GM19455 (cell line): ENCODE results near the gene OR51B4.
"Not testable (repeated sequence)": the region's sequence is repeated elsewhere in the genome, so short reads cannot be mapped to it uniquely, and the experiment has no call there.

Experiments used
- ATAC-seq: cut with Tn5 transposase; IDR thresholded peaks from one replicate; pipeline ENCODE4 v1.9.1; 2021; ENCODE audit not compliant: unreplicated experiment

OR51B4 gene

DNA sequence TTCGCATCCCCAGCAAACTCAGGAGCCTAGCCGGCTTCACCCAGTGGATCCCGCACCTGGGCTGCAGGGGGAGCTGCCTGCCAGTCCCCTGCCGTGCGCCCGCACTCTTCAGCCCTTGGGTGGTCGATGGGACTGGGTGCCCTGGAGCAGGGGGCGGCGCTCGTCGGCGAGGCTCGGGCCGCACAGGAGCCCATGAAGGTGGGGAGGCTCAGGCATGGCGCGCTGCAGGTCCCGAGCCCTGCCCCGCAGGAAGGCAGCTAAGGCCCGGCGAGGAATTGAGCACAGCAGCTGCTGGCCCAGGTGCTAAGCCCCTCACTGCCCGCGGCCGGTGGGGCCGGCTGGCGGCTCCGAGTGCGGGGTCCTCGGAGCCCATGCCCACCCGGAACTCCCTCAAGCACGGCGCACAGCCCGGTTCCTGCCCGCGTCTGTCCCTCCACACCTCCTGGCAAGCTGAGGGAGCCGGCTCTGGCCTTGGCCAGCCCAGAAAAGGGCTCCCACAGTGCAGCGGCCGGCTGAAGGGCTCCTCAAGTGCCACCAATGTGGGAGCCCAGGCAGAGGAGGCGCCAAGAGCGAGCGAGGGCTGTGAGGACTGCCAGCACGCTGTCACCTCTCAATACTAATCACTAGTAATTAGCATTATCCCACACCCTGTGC is 7.3 kb downstream of the OR51B4 start:
- ATAC-seq, result not testable (repeated sequence)

DNA sequence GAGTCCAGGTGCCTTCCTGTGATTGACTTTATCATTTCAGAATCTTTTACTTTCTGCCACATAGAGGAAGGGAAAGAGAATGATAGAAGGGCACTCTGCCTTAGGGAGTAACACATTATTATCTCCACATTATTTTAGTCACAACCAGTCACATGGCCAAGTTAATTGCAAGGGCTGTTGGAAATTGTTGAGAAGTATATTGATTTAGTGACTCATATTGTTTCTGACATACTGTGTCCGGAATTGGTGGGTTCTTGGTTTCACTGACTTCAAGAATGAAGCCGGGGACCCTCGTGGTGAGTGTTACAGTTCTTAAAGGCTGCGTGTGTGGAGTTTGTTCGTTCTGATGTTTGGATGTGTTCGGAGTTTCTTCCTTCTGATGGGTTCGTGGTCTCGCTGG is 8.7 kb downstream of the OR51B4 start:
- ATAC-seq, result no peak

DNA sequence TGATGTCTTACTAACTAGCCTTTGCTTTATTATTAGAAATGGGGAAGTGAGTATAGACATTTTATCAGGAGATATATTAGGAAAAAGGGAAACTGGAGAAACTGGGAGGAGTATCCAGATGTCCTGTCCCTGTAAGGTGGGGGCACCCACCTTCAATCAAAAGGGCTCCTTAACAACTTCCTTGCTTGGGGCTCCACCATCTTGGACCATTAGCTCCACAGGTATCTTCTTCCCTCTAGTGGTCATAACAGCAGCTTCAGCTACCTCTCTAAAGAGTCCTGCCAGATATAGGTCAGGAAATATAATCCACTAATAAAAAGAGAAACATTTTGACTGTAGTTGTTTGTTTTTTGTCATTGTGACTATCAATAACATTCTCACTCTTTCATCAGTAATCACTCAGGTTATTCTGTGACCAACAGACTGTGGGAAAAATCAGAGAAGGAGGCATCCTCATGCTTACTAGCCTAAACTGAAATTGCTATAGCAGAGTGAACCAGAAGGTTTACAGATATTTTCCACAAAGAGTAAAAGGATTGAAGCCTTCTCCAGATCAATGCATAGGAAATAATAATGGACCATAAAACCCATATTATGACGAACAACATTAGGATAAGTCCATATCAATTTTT is 10.4 kb downstream of the OR51B4 start:
- peak; percentile 84 for ATAC-seq

DNA sequence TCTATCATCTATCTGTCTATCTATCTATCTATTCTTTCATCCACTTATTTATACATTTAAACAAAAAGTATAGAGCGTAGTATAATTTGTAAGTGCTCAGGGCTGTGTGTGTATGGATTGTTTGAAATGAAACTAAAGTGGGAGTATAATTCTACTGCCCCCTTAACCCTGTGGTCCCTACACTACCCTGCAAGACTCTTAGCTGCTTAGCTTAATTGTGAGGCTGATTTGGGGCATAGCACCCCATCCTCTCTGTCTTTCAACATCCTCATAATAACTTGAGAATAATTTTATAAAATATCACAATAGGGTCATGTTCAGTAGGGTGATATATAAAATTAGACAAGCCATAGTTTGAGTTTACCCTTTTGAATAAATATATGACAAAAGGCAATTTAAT is 11.6 kb downstream of the OR51B4 start:
- no peak for ATAC-seq

DNA sequence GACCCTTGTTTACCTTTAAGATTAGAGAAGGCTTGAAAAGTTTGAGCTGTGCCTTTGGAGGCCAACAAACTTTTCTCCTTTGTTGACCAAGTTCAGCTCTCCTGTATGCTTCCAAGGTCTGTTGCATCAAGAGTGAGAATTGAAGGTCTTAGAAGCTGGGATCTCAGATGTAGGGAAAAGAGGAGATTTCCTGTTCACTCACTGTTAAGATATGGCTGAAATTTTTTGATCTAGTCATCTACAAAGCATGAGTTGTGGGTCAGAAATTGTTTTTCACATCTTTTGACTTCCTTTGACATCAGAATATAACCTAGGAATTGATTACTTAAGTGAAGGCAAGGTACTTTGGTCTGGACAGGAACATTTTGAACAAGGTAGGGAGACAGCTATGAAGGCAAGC is 12.1 kb downstream of the OR51B4 start:
- no peak for ATAC-seq

DNA sequence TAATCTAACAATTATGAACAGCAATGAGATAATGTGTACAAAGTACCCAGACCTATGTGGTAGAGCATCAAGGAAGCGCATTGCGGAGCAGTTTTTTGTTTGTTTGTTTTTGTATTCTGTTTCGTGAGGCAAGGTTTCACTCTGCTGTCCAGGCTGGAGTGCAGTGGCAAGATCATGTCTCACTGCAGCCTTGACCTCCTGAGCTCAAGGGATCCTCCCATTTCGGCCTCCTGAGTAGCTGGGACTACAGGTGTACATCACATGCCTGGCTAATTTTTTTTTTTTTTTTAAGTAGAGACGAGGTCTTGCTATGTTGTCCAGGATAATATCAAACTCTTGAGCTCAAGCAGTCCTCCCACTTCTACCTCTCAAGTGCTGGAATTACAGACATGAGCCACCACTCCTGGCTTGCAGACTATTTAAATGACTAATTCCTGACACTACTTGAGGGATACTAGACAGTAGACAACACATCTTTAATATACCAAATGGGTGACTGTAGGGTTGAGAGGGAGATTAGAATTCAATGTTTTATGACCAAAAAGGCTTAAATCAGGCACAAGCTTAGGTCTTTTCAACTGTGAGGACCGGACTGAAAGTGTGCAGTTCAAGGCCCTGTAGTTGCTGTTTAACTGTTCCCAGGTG is 12.7 kb downstream of the OR51B4 start:
- no peak for ATAC-seq

DNA sequence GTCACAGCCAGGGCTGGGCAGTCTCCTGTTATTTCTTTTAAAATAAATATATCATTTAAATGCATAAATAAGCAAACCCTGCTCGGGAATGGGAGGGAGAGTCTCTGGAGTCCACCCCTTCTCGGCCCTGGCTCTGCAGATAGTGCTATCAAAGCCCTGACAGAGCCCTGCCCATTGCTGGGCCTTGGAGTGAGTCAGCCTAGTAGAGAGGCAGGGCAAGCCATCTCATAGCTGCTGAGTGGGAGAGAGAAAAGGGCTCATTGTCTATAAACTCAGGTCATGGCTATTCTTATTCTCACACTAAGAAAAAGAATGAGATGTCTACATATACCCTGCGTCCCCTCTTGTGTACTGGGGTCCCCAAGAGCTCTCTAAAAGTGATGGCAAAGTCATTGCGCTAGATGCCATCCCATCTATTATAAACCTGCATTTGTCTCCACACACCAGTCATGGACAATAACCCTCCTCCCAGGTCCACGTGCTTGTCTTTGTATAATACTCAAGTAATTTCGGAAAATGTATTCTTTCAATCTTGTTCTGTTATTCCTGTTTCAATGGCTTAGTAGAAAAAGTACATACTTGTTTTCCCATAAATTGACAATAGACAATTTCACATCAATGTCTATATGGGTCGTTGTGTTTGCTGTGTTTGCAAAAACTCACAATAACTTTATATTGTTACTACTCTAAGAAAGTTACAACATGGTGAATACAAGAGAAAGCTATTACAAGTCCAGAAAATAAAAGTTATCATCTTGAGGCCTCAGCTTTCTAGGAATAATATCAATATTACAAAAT is 13.4 kb downstream of the OR51B4 start:
- ATAC-seq, result no peak

DNA sequence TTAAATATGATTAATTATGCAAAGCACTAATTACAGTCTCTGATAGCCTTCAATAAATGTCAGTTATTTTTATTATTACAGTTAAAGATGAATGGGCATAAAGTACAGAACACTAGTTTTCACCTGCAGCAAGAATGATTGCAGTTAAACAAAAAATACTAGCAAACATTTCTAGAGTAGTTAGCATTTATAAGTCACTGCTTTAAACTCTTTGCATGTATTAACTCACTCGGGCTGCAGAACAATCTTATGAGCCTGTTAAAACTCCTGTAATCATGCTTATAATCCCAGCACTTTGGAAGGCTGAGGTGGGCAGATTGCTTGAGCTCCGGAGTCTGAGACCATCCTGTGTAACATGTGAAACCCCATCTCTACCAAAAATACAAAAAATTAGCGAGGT is 14.8 kb downstream of the OR51B4 start:
- ATAC-seq, result no peak

DNA sequence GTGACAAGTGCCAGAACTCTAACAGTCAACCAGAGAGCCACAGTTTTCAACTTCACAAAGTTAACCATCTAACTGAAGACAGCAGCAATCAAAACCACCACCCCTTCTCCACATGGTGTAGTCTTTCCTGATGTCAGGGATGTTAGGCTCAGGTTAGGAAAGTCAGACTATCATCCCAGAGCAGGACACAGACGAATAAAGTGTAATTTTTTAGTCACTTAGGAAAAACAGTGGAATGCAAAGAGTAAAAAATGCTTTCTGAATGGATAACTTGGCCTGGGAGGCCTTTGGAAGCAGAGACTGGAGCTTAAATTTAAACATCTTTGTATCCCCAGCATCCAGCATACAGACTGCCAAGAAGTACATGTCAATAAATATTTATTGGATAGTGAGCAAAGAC is 15.4 kb downstream of the OR51B4 start:
- no peak for ATAC-seq

DNA sequence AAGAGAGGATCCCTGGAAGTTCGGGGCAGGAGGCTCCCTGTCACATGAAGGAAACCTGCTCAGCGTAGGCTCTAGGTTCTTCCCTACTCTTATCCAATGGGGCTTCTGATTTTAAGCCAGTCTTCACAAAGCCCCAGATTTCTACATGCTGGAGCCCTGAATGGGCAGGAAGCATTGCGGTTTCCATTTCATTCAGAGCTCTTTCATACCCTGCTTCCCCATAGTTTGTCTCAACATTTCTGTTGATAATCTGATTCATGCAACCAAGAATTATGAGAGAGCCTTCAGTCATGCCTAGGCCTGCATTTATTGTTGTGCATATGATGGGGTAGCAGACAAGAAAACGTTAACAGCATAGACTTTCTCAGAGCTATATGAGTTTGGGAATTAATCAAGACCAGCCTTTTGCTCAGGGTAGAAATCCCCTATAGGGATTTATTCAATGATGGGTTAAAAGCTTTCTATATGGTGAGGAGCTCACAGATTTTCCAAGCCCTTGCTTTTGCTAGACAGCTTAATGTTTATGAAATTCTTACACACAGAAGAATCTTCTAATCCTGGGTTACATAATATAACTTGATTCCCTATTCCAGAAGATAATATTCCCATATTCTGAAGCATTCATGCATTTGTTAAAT is 15.9 kb downstream of the OR51B4 start:
- no peak for ATAC-seq

DNA sequence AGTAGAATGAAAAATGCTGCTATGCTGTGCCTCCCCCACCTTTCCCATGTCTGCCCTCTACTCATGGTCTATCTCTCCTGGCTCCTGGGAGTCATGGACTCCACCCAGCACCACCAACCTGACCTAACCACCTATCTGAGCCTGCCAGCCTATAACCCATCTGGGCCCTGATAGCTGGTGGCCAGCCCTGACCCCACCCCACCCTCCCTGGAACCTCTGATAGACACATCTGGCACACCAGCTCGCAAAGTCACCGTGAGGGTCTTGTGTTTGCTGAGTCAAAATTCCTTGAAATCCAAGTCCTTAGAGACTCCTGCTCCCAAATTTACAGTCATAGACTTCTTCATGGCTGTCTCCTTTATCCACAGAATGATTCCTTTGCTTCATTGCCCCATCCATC is 17.1 kb downstream of the OR51B4 start:
- no peak for ATAC-seq

DNA sequence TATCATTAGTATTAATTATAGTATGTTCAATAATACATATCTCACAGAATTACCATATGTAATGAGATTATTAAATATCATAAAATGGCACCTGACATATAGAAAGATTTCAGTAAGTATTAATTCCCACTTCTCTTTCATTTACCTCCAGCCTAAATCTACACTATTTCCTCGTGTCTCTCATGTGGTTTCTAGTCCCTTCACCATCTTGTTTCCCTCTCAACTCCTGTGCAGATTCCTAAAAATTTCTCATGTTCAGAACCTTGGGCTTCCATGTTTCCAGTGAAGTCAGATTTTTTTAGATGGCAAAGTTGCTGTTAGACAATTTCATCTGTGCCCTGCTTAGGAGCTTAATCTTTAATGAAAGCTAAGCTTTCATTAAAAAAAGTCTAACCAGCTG is 17.9 kb downstream of the OR51B4 start:
- no peak for ATAC-seq

DNA sequence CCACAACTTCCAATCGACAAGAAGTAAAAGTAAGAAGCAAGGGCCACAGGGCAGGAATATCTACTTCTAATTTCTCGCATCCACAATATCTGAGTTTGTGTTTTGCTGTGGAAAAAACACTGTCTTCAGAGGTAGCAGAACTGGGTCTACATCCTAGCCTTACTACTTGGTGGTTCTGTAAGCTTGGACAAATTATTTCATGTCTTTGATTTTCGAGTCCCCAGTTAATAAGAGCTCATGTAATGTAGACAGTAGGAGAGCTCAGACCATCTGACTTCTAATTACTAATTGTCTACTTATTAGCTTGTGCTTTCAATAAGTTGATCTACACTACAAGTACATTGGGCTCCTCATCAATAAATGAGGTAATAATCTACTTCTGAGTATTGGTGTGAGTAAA is 18.7 kb downstream of the OR51B4 start:
- no peak for ATAC-seq

DNA sequence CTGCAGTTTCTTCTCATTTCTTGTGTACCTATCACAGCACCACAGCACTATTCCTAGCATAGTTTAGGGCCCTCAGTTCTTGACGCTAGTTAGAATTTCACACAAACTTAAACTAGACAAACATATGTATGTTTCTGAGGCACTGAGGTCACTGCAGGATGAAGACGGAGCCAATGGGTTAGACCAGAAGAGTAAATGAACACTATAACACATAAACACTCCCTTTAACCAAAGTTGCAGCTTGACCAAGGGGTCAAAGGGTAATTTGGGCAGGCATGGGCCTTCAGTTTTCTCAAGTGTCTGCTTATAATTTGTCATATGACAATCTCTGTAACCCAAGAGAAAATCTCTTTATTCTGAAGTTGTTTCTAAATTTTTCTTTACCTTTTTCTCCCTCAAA is 19.1 kb downstream of the OR51B4 start:
- ATAC-seq, result no peak

DNA sequence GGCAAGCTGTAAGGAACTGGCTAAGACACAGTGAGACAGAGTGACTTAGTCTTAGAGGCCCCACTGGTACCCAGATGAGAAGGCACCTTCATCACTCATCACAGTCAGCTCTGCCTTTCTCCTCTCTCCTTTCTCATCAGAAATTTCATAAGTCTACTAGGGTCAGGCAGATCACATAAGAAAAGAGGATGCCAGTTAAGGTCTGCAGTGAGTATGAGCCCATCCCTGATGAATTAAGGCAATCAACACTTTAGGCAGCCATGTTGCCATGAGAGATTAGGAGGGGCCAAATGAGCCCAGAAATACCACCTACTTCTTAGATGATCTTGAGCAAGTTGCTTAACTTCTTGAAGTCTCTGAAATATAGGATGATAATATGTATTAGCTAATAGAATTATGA is 20.1 kb downstream of the OR51B4 start:
- no peak for ATAC-seq

DNA sequence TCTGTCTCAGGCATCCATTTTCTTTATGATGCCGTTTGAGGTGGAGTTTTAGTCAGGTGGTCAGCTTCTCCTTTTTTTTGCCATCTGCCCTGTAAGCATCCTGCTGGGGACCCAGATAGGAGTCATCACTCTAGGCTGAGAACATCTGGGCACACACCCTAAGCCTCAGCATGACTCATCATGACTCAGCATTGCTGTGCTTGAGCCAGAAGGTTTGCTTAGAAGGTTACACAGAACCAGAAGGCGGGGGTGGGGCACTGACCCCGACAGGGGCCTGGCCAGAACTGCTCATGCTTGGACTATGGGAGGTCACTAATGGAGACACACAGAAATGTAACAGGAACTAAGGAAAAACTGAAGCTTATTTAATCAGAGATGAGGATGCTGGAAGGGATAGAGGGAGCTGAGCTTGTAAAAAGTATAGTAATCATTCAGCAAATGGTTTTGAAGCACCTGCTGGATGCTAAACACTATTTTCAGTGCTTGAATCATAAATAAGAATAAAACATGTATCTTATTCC is 21.1 kb downstream of the OR51B4 start:
- peak; percentile 84 for ATAC-seq

DNA sequence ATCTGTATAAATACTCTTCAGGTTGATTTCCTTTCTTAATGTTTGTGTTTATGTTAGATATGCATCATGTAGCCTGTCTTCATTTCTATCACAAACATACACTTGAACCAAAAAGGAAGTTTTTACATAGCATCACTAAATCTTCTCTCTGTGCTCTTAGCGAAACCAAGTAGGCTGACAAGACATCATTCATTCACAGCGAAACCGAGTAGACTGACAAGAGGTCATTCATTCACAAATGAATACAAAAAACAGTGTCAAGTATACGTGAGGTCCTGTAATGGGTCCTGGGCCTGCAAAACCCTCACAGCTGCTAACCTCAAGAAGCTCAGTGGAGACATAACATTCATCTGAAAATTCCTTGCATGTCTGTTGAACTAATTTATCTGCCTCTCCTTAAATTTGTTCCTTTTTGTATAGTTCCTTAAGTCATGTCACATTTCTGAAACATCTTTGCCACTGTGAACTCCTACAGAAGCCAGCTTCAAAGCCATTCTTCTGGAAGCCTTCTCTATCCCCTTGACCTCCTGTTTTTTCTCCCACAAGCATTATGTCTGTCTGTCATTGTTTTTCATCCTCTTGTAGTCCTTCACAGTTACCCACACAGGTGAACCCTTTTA is 22.2 kb downstream of the OR51B4 start:
- no peak for ATAC-seq

DNA sequence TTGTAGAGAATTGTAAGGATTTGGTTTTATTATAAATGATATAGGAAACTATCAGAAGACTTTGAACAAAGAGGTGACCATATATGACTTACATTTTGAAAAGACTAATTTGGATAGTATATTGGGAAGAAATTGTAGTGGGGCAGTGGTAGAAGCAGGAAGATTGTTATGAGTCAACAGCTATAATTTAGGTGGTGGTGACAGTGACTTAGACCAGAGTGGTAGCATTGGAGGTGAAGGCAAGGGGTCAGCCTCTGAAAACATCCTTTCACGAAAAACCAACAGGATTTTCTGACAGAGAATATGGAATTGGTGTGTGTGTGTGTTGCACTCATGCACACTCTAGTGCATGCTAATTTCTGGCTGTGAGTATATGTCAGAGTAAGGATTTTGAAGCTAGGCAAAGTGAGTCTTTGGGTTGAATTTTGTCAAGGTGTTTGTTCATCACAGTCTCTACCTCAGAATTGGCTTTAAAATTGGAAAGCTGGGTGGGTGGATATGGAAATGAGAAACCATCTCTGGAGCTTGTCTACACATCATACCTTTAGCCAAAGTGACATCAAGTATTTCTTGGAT is 23.9 kb downstream of the OR51B4 start:
- ATAC-seq, result no peak

DNA sequence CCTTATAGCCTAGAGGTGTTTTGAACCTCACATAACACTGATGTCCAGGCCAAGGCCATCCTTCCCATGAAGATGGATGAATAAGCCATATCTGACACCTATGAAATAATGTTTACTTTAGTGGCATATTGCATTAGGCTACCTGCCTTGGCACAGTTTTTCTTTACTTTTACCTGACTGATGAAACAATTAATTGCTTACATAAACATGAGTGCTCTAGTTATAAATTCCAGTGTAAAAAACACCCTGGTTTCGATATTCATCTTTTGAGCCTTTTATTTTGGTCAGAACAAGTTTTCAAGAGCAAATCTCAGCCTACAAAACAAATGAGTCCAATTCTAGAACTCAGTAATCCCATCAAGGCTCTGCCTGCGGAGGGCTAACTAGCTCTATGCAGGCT is 25.0 kb downstream of the OR51B4 start:
- no peak for ATAC-seq

DNA sequence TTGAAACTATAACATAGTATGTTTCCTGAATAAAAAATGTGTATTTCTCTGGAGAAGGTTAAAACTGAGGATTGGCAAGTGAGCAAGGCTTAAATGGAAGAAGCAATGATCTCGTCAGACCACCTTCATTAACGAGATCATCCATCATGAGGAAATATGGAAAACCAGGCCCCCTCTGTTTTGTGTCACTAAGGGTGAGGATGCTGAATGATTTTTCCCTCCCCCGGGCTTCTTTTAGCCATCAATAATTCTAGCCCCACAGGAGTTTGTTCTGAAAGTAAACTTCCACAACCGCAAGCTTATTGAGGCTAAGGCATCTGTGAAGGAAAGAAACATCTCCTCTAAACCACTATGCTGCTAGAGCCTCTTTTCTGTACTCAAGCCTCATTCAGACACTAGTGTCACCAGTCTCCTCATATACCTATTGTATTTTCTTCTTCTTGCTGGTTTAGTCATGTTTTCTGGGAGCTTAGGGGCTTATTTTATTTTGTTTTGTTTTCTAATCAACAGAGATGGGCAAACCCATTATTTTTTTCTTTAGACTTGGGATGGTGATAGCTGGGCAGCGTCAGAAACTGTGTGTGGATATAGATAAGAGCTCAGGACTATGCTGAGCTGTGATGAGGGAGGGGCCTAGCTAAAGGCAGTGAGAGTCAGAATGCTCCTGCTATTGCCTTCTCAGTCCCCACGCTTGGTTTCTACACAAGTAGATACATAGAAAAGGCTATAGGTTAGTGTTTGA is 26.2 kb downstream of the OR51B4 start:
- no peak for ATAC-seq
